Activated CD4-positive, alpha-beta T cell treated with anti-CD3 and anti-CD28 coated beads for 36 hours (primary cell): ENCODE measurements around the gene IGSF22. TPM values are rescaled to one million over a fixed set of nuclear protein-coding genes. Genes with fewer than 3 reads are reported as not detected.

Source experiments
- ATAC-seq: fragments of 200-7000 bp; cut with Tn5 transposase; one replicate; pipeline ENCODE4 v1.10.0; 2021; ENCODE audit warnings: mild to moderate bottlenecking, moderate library complexity
- CTCF ChIA-PET: fragments of 350-600 bp; sonication (Branson Sonifier 250); formaldehyde crosslinking; loops from one replicate; lab custom pipeline; 2021; ENCODE audit warnings: antibody characterized with exemption; lab: Charles Lee
- POLR2A ChIA-PET: fragments of 350-600 bp; sonication (Branson Sonifier 250); formaldehyde crosslinking; loops from one replicate; lab custom pipeline; 2021; ENCODE audit warnings: antibody characterized with exemption, inconsistent platforms; lab: Charles Lee
- DNase-seq: peaks from one replicate; pipeline ENCODE4 v3.0.0-alpha.2; 2020
- H3K27ac Mint-ChIP-seq: one replicate; pipeline ENCODE4 v1.8.0; 2021; ENCODE audit warnings: mixed read lengths
- H3K27me3 Mint-ChIP-seq: one replicate; pipeline ENCODE4 v1.8.0; 2021; ENCODE audit warnings: mixed read lengths
- H3K36me3 Mint-ChIP-seq: one replicate; pipeline ENCODE4 v1.8.0; 2021; ENCODE audit warnings: low read depth, mixed read lengths
- H3K4me1 Mint-ChIP-seq: one replicate; pipeline ENCODE4 v1.8.0; 2021; ENCODE audit warnings: mixed read lengths
- H3K4me3 Mint-ChIP-seq: one replicate; pipeline ENCODE4 v1.8.0; 2021; ENCODE audit warnings: mild to moderate bottlenecking, moderate library complexity, mixed read lengths
- H3K9me3 Mint-ChIP-seq: one replicate; pipeline ENCODE4 v1.8.0; 2021; ENCODE audit warnings: low read depth, mixed read lengths
- intact Hi-C, 2 experiments: fragments of 100-400 bp; cut with DNase I in 1 of 2; cut with micrococcal nuclease in 1 of 2; formaldehyde crosslinking; loops; one replicate each; pipeline versions ENCODE4 v1.14.2 to v1.15.1; 2022 to 2024; cut with DNase I, micrococcal nuclease
- total RNA-seq, 2 experiments: library from RNA; stranded (reverse); gene quantifications; one replicate each; pipeline ENCODE4 v1.2.3, GENCODE V29; 2021

The IGSF22 gene
- total RNA-seq, 2 experiments from 2014 or later, result 0.28 to 0.41 TPM

- Mint-ChIP-seq H3K9me3 (no peaks in the 10 kb centered on the region), H3K4me1 (no peaks in the 10 kb centered on the region), H3K4me3 (no peak overlapping the region), H3K27ac (no peak overlapping the region), H3K36me3 (no peaks in the 10 kb centered on the region), H3K27me3 (no peaks in the 10 kb centered on the region)
- POLR2A ChIA-PET, result no interaction called here
- no peak for DNase-seq
- ATAC-seq, result no peak
- CTCF ChIA-PET, result interaction anchor here (2.5 to 2.9 kb wide), 2 partner anchors 8 to 17 kb away, joined by 14 to 21 read pairs; no protein-coding TSS in a partner anchor
- intact Hi-C loops, result no loop called here
Observed at GRCh38 chr11:18713646-18714442, 12.1 kb downstream of the IGSF22 start.

- H3K4me3 Mint-ChIP-seq, result no peak overlapping the region
- POLR2A ChIA-PET, result no interaction called here
- H3K36me3 Mint-ChIP-seq, result no peaks in the 10 kb centered on the region
- no peaks in the 10 kb centered on the region for H3K9me3 Mint-ChIP-seq
- H3K27ac Mint-ChIP-seq, result no peak overlapping the region
- H3K4me1 Mint-ChIP-seq, result peaks cover 12% of the 10 kb centered on the region
- DNase-seq, result no peak
- ATAC-seq, result no peak
- CTCF ChIA-PET, result no interaction called here
- H3K27me3 Mint-ChIP-seq, result no peaks in the 10 kb centered on the region
- intact Hi-C loops, result no loop called here
Observed at GRCh38 chr11:18710545-18710944, 15.4 kb downstream of the IGSF22 start.

DNA sequence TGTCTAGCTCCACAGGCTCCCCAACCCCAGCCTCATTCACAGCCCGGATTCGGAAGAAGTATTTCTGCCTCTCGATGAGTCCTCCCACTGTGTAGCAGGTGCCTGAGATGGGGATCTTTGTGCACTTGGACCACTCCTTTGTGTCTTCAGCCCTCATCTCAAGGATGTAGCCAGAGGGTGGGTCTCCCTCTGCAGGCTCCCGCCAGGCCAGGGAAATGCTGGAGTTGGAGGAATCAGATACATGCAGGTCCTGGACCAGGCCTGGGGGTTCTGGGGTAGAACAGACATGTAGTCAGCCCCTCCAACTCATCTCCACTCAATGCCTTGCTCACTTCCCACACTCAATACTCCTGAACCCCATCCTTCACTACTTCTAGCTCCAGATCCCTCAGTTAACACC is 16.6 kb downstream of the IGSF22 start:
- H3K36me3 Mint-ChIP-seq, result no peaks in the 10 kb centered on the region
- no peaks in the 10 kb centered on the region for H3K9me3 Mint-ChIP-seq
- peaks cover 5% of the 10 kb centered on the region for H3K27me3 Mint-ChIP-seq
- peaks cover 19% of the 10 kb centered on the region for H3K4me1 Mint-ChIP-seq
- intact Hi-C loops, result no loop called here
- no peak overlapping the region for H3K4me3 Mint-ChIP-seq
- no peak overlapping the region for H3K27ac Mint-ChIP-seq
- CTCF ChIA-PET, result interaction anchor here (0.8 to 6.8 kb wide), 2 partner anchors 11 to 107 kb away, joined by 3 to 55 read pairs; no protein-coding TSS in a partner anchor
- ATAC-seq (no peak), DNase-seq (no peak)
- POLR2A ChIA-PET, result no interaction called here

DNA sequence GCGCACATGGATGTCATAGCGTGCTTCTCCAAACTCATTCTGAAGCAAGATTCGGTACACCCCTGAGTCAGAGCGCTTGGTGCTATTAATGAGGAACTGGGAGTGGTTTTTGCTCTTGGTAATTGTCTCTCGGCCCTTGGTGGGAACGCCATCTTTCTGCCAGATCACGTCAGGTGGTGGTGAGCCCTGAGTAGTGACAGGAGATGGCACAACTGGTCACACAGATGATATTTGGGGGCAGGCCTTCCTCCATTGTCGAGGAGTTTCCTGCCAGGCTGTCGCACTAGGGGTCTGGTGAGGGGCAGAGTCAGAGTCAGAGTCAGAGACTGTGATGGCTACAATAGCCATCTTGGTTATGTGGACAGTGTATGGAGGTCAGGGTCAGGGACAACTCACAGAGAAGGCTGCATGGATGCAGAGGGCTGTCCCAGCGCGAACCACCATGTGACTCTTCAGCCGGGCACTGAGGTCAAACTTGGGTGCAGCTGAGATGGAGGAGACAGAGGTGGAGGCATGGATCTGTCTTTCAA is 18.1 kb downstream of the IGSF22 start:
- no peaks in the 10 kb centered on the region for H3K9me3 Mint-ChIP-seq
- no peak for ATAC-seq
- no peak overlapping the region for H3K4me3 Mint-ChIP-seq
- POLR2A ChIA-PET, result no interaction called here
- no peaks in the 10 kb centered on the region for H3K36me3 Mint-ChIP-seq
- CTCF ChIA-PET, result interaction anchor here (0.8 to 6.8 kb wide), 2 partner anchors 13 to 103 kb away, joined by 3 to 55 read pairs; no protein-coding TSS in a partner anchor
- intact Hi-C loops, result no loop called here
- peaks cover 5% of the 10 kb centered on the region for H3K27me3 Mint-ChIP-seq
- no peak for DNase-seq
- H3K27ac Mint-ChIP-seq, result no peak overlapping the region
- H3K4me1 Mint-ChIP-seq, result peaks cover 19% of the 10 kb centered on the region

DNA sequence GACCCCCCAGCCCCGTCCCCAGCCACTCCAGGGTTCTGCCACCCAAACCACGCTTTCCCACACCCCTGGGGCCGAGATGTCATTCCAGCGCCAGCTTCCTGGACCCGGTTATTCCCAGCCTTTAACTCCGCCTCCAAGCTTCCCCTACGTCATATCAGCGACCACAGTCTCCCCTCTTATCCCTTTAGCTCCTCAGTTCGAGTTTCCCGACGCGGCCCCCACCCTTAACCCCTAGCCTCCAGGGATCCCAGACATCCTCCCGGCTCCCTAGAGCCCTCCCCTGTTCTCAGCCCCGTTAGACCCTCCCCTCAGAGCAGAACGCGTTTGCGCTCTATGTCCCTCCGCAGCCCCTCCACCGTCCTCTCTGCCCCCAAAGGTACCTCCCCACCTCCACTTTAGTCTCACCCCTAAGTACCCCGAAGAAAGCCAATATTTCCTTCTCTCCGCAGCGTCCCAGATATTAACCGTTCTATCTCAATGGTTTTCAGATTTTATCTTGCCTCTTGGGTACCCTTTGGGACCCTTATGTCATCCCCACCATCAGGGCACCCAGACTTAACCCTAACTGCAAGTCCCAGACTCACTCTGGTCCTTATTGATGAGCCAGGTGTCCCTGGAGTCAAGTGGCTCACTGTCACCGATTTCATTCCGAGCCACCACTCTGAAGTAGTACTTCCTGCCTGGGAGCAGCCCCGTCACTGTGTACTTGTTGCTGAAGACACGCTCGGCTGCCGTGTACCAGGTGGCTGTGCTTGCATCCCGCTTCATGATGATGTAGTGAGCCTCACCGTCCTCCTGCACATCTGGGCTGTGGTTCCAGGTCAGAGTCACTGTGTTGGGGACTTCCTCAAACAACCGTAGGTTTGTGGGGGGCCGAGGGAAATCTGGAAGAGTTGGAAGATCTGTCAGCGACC is 19.4 kb downstream of the IGSF22 start:
- Mint-ChIP-seq H3K4me1 (peaks cover 19% of the 10 kb centered on the region), H3K9me3 (no peaks in the 10 kb centered on the region), H3K4me3 (peak overlapping the region; percentile 54), H3K27ac (peak overlapping the region; percentile 58), H3K27me3 (peaks cover 5% of the 10 kb centered on the region), H3K36me3 (no peaks in the 10 kb centered on the region)
- CTCF ChIA-PET, result interaction anchor here (0.6 to 6.8 kb wide), 6 partner anchors 14 to 488 kb away, joined by 3 to 55 read pairs (median 3); no protein-coding TSS in a partner anchor
- POLR2A ChIA-PET, result no interaction called here
- peak; percentile 75 for ATAC-seq
- intact Hi-C loops, result no loop called here
- peak; percentile 63 for DNase-seq

DNA sequence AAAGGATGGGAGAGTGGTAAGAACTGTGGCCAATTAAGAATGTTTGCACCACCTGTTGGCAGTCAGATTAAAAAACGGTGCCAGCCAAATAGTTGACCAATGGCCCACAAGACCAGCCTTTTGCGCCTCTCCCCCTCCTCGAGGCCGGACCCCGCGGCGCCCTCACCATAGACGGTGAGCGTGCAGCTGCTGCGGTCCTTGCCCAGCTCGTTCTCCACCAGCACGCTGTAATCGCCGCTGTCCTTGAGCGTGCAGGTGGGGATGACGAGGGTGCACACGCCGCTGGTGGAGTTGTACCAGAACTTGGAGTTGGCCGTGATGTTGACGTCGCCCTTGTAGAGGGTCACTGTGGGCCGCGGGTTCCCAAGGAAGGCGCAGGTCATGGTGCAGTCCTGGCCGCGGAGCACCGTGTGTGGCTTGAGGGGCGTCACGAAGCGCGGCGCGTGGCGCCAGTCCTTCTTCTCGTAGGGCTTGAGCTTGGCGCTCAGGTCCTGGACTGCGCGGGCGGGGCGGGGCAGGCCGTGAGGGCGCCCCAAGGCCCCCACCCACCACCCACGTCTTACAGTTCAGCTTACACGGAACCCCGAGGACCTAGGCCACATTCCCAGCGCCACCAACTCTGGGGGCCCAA is 20.2 kb downstream of the IGSF22 start:
- H3K36me3 Mint-ChIP-seq, result no peaks in the 10 kb centered on the region
- H3K4me1 Mint-ChIP-seq, result peaks cover 19% of the 10 kb centered on the region
- POLR2A ChIA-PET, result no interaction called here
- peak; percentile 45 for ATAC-seq
- peaks cover 5% of the 10 kb centered on the region for H3K27me3 Mint-ChIP-seq
- intact Hi-C loops, result no loop called here
- no peak overlapping the region for H3K27ac Mint-ChIP-seq
- H3K9me3 Mint-ChIP-seq, result no peaks in the 10 kb centered on the region
- DNase-seq, result peak; percentile 34
- H3K4me3 Mint-ChIP-seq, result peak overlapping the region; percentile 38
- CTCF ChIA-PET, result interaction anchor here (0.6 to 6.8 kb wide), 6 partner anchors 15 to 487 kb away, joined by 3 to 55 read pairs (median 3); no protein-coding TSS in a partner anchor

DNA sequence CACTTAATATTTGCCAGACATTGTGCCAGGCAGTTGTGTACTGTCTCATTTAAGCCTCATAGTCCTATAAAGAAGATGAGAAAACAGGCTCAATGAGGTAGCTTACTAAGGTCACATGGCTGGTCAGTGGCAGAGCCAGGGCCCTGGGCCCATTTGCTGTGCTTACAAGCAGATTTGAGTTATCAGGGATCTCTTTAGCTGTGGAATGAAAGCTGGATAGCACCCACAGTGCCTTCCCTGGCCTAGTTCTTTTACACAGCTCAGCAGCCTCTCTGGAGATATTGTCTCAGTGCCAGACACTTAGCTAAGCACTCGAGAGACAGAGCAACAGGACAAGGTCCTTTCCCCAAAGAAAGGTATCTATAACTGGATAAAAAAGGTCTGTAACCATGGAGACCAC is 21.3 kb downstream of the IGSF22 start:
- ChIA-PET CTCF (interaction anchor here (1.2 to 6.8 kb wide), 3 partner anchors 16 to 57 kb away, joined by 3 to 55 read pairs (median 4); no protein-coding TSS in a partner anchor), POLR2A (no interaction called here)
- Mint-ChIP-seq H3K4me3 (no peak overlapping the region), H3K9me3 (no peaks in the 10 kb centered on the region), H3K27ac (no peak overlapping the region), H3K36me3 (no peaks in the 10 kb centered on the region), H3K27me3 (peaks cover 8% of the 10 kb centered on the region), H3K4me1 (peaks cover 19% of the 10 kb centered on the region)
- DNase-seq (no peak), ATAC-seq (no peak)
- intact Hi-C loops, result no loop called here

DNA sequence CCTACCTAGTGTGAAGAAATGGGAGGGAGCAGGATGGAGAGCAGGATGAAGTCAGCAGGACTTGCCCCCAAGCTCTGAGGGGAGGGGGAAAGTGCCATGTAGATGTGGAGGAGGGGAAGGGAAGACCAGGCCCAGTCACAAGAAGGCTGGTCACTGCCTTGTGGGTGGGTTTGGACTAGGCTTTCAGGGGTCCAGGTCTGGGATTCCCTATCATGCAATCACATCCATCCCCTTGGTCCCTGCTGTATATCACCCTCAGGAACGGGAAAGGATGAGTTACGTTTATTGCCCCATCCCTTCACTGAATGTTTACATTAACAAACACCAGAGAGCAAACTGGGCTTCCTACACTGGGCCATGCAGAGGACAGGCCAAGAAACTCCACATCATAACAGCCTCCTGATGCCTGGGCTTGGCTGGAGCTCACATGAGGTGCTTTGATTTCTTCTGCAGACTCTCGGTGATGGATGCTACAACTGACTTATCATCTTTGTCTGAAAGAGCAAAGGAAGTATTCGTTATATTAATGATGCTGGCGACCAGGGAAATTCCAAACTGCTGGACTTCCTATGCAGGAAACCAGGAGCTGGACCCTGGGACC is 21.8 kb downstream of the IGSF22 start:
- Mint-ChIP-seq H3K27me3 (peaks cover 8% of the 10 kb centered on the region), H3K36me3 (no peaks in the 10 kb centered on the region), H3K9me3 (no peaks in the 10 kb centered on the region), H3K27ac (no peak overlapping the region), H3K4me3 (no peak overlapping the region), H3K4me1 (peaks cover 25% of the 10 kb centered on the region)
- ATAC-seq, result no peak
- ChIA-PET CTCF (interaction anchor here (0.7 to 6.8 kb wide), 4 partner anchors 17 to 58 kb away, joined by 3 to 55 read pairs (median 4); no protein-coding TSS in a partner anchor), POLR2A (no interaction called here)
- intact Hi-C loops, result no loop called here
- DNase-seq, result no peak

GRCh38 chr11:18703001-18703763 is 22.8 kb downstream of the IGSF22 start:
- H3K27ac Mint-ChIP-seq, result no peak overlapping the region
- no peaks in the 10 kb centered on the region for H3K9me3 Mint-ChIP-seq
- ATAC-seq (no peak), DNase-seq (no peak)
- H3K4me3 Mint-ChIP-seq, result no peak overlapping the region
- peaks cover 8% of the 10 kb centered on the region for H3K27me3 Mint-ChIP-seq
- ChIA-PET POLR2A (no interaction called here), CTCF (interaction anchor here (0.7 to 6.8 kb wide), 2 partner anchors 18 to 53 kb away, joined by 3 to 55 read pairs; no protein-coding TSS in a partner anchor)
- intact Hi-C loops, result no loop called here
- peaks cover 28% of the 10 kb centered on the region for H3K4me1 Mint-ChIP-seq
- no peaks in the 10 kb centered on the region for H3K36me3 Mint-ChIP-seq

GRCh38 chr11:18701614-18702216 is 24.3 kb downstream of the IGSF22 start:
- intact Hi-C loops, result no loop called here
- POLR2A ChIA-PET, result no interaction called here
- CTCF ChIA-PET, result interaction anchor here (0.6 to 0.8 kb wide), 2 partner anchors 26 to 112 kb away, joined by 3 read pairs; no protein-coding TSS in a partner anchor
- H3K27me3 Mint-ChIP-seq, result peaks cover 8% of the 10 kb centered on the region
- peaks cover 29% of the 10 kb centered on the region for H3K4me1 Mint-ChIP-seq
- ATAC-seq, result no peak
- no peak overlapping the region for H3K4me3 Mint-ChIP-seq
- no peaks in the 10 kb centered on the region for H3K36me3 Mint-ChIP-seq
- no peak for DNase-seq
- no peak overlapping the region for H3K27ac Mint-ChIP-seq
- no peaks in the 10 kb centered on the region for H3K9me3 Mint-ChIP-seq
